ENCODE measurements around the gene KHDC3L. TPM values are rescaled to one million over a fixed set of nuclear protein-coding genes. Genes with fewer than 3 reads are reported as not detected.

Gene KHDC3L
- total RNA-seq, 1 experiment from 2014 or later, result 0.22 TPM

DNA sequence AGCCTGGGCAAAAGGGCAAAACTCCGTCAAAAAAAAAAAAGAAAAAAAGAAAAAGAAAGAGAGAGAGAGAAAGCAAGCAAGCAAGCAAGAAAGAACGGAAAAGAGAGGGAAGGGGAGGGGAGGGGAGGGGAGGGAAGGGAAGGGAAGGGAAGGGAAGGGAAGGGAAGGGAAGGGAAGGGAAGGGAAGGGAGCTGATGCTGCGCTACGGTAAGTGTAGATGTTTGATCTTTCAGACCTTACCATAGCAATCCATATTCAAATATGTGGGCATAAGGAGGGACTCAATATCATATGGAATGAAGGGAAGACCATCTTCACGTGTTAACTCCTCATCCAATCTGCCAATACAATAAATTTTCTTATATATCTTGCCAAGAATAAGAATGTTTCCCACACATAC, 20.3 kb upstream of the KHDC3L start:
- Histone ChIP-seq H3K14ac (ENCODE audit: insufficient read depth, low read length) (no peak overlapping the region), H4K20me1 (ENCODE audit: control insufficient read depth, insufficient read depth, insufficient read length) (no peaks in the 10 kb centered on the region), H3K79me2 (ENCODE audit: insufficient read depth, low read length) (no peaks in the 10 kb centered on the region), H2BK20ac (ENCODE audit: low read depth, low read length, poor library complexity, severe bottlenecking) (no peak overlapping the region), H3K4me2 (ENCODE audit: insufficient read depth, insufficient read length, low read length) (no peak overlapping the region), H2BK12ac (ENCODE audit: insufficient read length, low read depth, low read length) (no peak overlapping the region), H3K9me3 (ENCODE audit: control insufficient read depth, low read depth, low read length) (no peaks in the 10 kb centered on the region), H3K4me1 (ENCODE audit: insufficient read depth, low read length) (no peaks in the 10 kb centered on the region), H4K5ac (ENCODE audit: insufficient read length, low read depth, low read length) (no peak overlapping the region), H3K27me3 (ENCODE audit: insufficient read depth, low read length) (no peaks in the 10 kb centered on the region), H4K8ac (replicated peaks; ENCODE audit: insufficient read length, low read depth, low read length) (no peak overlapping the region), H3K23ac (ENCODE audit: insufficient read length, low read depth, low read length) (no peak overlapping the region), H2AK5ac (ENCODE audit: insufficient read length, low read length) (no peak overlapping the region), H3T11ph (ENCODE audit: low read length) (no peak overlapping the region), H2BK5ac (ENCODE audit: insufficient read length, low read length) (no peak overlapping the region), H4K91ac (ENCODE audit: insufficient read length, low read depth, low read length) (no peak overlapping the region), H3K18ac (ENCODE audit: insufficient read length, low read depth, low read length) (no peak overlapping the region), H2BK15ac (ENCODE audit: low read depth, low read length) (no peak overlapping the region), H2AFZ (ENCODE audit: low read length) (no peak overlapping the region), H3K27ac (ENCODE audit: insufficient read length, low read depth, low read length) (no peak overlapping the region), H2BK120ac (ENCODE audit: low read depth, low read length, poor library complexity, severe bottlenecking) (no peak overlapping the region), H3K23me2 (ENCODE audit: insufficient read length, low read depth, low read length, poor library complexity, severe bottlenecking) (no peaks in the 10 kb centered on the region), H3K9ac (ENCODE audit: extremely low read depth, insufficient read length, low read length) (no peak overlapping the region), H3K4ac (ENCODE audit: low read depth, low read length) (no peak overlapping the region), H3K79me1 (ENCODE audit: insufficient read depth, low read depth, low read length, poor library complexity, severe bottlenecking) (no peaks in the 10 kb centered on the region), H3K56ac (ENCODE audit: insufficient read length, low read depth, low read length) (no peak overlapping the region)
- H3K27ac Mint-ChIP-seq, result no peak overlapping the region
- H3K27me3 Mint-ChIP-seq (ENCODE audit: low read depth), result peaks cover 2% of the 10 kb centered on the region; the same call in 1 of the 2 replicates
- peaks cover 0 to 1% (median 0%) of the 10 kb centered on the region in 3 experiments; a peak in 2 of 7 replicates for H3K36me3 Mint-ChIP-seq (ENCODE audit: insufficient read depth in 1 of 3, low read depth in 3 of 3)
- WGBS (ENCODE audit: extremely low coverage, insufficient read length, low lambda C conversion rate), result no CpG with 5 or more reads among the region's 5 CpGs
- no peak for DNase-seq
- H3K4me3 Mint-ChIP-seq, result no peak overlapping the region
- TF ChIP-seq, protein P1, sequence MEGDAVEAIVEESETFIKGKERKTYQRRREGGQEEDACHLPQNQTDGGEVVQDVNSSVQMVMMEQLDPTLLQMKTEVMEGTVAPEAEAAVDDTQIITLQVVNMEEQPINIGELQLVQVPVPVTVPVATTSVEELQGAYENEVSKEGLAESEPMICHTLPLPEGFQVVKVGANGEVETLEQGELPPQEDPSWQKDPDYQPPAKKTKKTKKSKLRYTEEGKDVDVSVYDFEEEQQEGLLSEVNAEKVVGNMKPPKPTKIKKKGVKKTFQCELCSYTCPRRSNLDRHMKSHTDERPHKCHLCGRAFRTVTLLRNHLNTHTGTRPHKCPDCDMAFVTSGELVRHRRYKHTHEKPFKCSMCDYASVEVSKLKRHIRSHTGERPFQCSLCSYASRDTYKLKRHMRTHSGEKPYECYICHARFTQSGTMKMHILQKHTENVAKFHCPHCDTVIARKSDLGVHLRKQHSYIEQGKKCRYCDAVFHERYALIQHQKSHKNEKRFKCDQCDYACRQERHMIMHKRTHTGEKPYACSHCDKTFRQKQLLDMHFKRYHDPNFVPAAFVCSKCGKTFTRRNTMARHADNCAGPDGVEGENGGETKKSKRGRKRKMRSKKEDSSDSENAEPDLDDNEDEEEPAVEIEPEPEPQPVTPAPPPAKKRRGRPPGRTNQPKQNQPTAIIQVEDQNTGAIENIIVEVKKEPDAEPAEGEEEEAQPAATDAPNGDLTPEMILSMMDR (conservative IDR thresholded peaks at IDR 0.05), result no peak
- peaks cover 18 to 23% of the 10 kb centered on the region in 2 experiments for H3K4me1 Mint-ChIP-seq
- H3K9me3 Mint-ChIP-seq, result no peaks in the 10 kb centered on the region
